Stimulated activated CD4-positive, alpha-beta T cell treated with anti-CD3 and anti-CD28 coated beads, Interleukin-12 subunit alpha, Interleukin-12 subunit beta, amount 100 ng/mL, for 24 hours (primary cell): ENCODE data around the gene HDAC4.

Experiments
- DNase-seq, 2 experiments: peaks; one replicate each; pipeline ENCODE4 v3.0.0-alpha.2; 2020; ENCODE audit warnings: low read depth in 2 of 2

Gene HDAC4

GRCh38 chr2:239154971-239155805 is 245.6 kb downstream of the HDAC4 start:
- DNase-seq = no peak

- no peak for DNase-seq
These were observed 246.8 kb downstream of the HDAC4 start for GRCh38 chr2:239153806-239154591.

- DNase-seq = no peak
These were observed 247.9 kb downstream of the HDAC4 start for GRCh38 chr2:239152916-239153305.

- DNase-seq = no peak
These were observed 248.4 kb downstream of the HDAC4 start for GRCh38 chr2:239152239-239152915.

- no peak for DNase-seq
These were observed 249.4 kb downstream of the HDAC4 start for GRCh38 chr2:239151201-239152131.

GRCh38 chr2:239150125-239151011 is 250.5 kb downstream of the HDAC4 start:
- DNase-seq = no peak

- DNase-seq = no peak
These were observed 251.3 kb downstream of the HDAC4 start for GRCh38 chr2:239149501-239149900.

- no peak for DNase-seq
These were observed 252.2 kb downstream of the HDAC4 start for GRCh38 chr2:239148495-239149200.

GRCh38 chr2:239147376-239147775 is 253.4 kb downstream of the HDAC4 start:
- no peak for DNase-seq

GRCh38 chr2:239146741-239147181 is 254.1 kb downstream of the HDAC4 start:
- no peak for DNase-seq

GRCh38 chr2:239146011-239146641 is 254.7 kb downstream of the HDAC4 start:
- no peak for DNase-seq

GRCh38 chr2:239145601-239146000 is 255.2 kb downstream of the HDAC4 start:
- no peak for DNase-seq

- DNase-seq = no peak
These were observed 255.7 kb downstream of the HDAC4 start for GRCh38 chr2:239145106-239145505.

- no peak for DNase-seq
These were observed 256.2 kb downstream of the HDAC4 start for GRCh38 chr2:239144713-239144999.

GRCh38 chr2:239143858-239144712 is 256.7 kb downstream of the HDAC4 start:
- DNase-seq = no peak

GRCh38 chr2:239142806-239143205 is 258.0 kb downstream of the HDAC4 start:
- no peak for DNase-seq

- no peak for DNase-seq
These were observed 258.5 kb downstream of the HDAC4 start for GRCh38 chr2:239142296-239142695.

GRCh38 chr2:239141021-239141760 is 259.6 kb downstream of the HDAC4 start:
- DNase-seq = no peak
